IPS-18c (cell line): ENCODE data around the gene ABI3BP.

ENCODE experiments used
- H3K4me3 ChIP-seq: 2 replicates; pipeline ENCODE4 v1.7.0; 2013; ENCODE audit warnings: low read depth, mild to moderate bottlenecking, low read length, moderate library complexity; ENCODE audit not compliant: insufficient read depth
- H3K9me3 ChIP-seq: one replicate; pipeline ENCODE4 v1.6.1; 2013; ENCODE audit warnings: mild to moderate bottlenecking, low read length, moderate library complexity; ENCODE audit not compliant: control insufficient read depth, insufficient read depth

ABI3BP gene

DNA sequence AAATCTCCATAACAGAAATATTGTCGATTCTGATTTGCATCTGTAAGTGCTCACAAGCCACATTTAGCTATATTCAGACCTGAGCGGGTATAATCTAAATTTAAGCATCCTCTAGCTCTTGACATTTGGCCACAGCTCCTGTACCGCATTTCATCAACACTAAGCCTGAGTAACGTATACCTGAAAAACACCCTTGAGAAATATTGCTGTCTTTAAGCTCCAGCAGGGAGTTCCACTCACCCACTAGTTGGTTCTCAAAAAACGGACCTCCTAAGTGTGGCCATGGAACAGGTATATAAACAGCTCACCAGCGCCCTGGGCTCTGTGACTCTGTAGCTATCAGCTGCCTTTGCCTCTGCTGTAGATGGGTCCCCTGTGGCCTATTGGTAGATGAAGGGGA is 80.7 kb downstream of the ABI3BP start:
- Histone ChIP-seq H3K4me3 (no peak overlapping the region), H3K9me3 (no peaks in the 10 kb centered on the region)

DNA sequence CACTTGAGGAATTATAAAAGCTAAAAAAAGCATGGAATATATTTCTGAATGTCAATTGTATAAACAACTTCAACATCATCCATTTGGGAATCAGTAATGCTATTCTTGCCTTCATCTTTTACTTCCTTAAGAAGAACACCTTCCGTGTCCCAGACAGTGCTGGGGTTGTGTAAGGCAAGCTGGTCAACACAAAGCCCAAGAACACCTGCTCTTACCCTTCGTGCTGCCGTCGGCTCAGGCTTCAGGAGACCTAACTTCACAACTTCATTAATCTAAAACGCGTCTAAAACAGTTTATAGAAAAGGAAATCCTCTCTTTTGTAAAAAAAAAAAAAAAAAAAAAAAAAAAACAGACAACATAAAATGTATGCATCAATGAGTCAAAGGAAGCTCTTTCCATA is 81.3 kb downstream of the ABI3BP start:
- H3K9me3 ChIP-seq: no peaks in the 10 kb centered on the region
- H3K4me3 ChIP-seq: no peak overlapping the region

DNA sequence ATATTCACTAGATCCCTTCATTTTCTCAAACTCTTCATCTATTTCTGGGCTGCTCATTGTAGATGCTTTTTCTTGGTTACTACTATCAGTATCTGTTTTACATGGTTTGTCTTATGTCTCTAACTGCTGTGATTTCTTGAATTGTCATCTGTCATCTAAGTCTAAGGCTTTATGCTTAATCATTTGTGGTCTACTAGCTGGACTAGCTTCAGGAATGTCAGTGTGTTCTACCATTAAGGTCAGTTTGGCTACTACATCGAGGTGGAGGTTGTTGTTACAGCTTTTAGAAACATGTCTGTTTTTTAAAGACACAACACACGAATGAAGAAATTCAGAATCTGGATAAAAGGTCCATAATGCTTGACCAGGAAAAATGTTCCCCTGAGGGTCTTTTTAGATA is 82.2 kb downstream of the ABI3BP start:
- no peaks in the 10 kb centered on the region for H3K9me3 ChIP-seq
- no peak overlapping the region for H3K4me3 ChIP-seq

DNA sequence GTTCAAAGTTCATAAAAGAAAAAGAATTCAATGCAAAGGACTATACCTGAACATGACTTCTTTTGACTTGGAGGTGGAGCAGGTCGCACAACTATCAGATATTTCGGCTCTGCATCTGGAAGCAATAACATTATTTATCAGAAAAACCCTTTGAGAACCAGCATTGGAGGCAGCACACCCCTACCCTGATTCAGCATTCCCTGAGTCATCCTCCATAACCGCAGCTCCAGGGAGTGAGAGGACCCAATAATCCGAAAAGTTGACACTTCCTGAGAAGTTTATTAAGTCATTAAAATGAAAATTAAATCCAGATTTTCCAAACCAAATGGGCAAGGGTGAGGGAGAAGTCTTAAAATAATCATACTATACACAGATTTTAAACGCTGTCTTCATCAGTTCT is 90.6 kb downstream of the ABI3BP start:
- Histone ChIP-seq H3K4me3 (no peak overlapping the region), H3K9me3 (no peaks in the 10 kb centered on the region)

DNA sequence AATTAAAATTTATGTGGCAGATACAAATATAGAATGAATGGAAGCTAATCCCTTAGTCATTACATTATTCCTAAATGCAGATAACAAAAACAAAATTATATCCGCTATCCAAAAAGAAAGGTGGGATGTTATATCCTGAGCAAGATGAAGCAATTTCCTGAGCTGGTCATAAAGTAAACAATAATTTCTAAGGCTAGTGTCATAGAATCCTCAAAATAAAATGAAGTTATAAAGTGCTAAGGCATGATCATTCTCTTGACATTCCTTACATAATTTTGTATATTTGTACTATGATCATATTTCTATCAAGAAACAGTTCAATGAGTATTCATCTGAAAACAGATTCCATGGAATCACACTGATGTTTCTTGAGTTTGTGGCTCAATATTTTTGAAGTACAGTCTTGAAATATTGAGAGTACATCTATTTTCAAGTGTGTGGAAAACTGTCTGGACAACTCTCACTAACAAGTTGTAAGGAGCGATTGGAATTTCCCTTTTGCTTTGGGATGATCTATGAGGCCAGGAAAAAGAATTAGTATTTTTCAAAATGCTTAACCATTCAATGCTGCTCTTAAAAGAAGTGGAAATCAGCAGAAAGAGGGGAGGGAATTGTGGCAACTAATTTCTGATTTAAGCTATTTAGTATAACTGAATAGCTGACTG is 92.4 kb downstream of the ABI3BP start:
- no peak overlapping the region for H3K4me3 ChIP-seq

DNA sequence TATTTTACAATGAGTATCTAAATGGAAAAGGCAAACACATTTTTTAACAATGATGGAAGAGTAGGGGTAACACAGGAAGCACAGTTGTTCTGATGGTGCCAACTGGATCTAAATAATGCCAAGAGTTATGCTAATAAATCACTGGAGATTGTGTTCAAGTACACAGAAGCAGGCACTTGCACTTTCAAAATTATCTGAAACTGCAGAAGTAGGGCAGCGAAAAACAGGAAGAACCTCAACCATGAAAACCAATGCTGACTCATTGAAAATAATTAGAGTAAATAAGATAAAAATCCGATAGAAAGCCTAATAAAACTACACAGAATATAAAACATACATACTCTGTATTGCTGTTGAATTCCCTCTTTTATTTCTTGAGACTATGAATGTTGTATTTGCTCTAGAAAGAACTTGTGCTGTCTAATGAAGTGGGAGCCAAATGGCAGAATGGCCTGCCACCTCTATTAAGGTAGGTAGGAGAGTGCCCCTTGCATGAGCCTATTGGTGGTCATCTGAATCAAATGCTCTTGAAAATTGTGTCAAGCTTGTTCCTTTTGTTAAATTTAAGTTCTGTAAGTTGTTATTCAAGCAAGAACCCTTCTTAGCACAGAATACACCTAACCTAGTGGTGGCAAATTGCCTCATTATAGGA is 93.7 kb downstream of the ABI3BP start:
- Histone ChIP-seq H3K9me3 (no peaks in the 10 kb centered on the region), H3K4me3 (no peak overlapping the region)

More for the DNA sequence above, 92.4 kb downstream of the ABI3BP start:
- H3K9me3 ChIP-seq: no peaks in the 10 kb centered on the region

DNA sequence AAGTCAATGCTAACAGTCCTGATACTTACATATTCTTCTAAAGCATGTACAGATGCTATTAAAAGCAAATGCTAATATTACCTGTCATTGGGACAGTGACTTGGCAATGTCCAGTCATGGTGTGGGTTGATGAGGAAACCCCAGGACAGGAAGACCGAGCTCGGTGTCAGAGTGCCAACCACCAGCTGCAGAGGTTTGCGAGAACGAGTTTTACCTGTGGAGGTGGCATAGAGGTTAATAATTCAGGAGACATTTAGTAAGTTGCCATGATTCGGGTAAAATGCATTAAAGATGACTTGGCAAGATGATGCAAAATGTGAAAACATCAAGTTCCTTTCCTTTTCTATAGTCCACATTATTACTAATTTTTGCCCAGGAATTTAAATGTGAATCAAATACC is 94.5 kb downstream of the ABI3BP start:
- H3K9me3 ChIP-seq: no peaks in the 10 kb centered on the region
- H3K4me3 ChIP-seq: no peak overlapping the region

DNA sequence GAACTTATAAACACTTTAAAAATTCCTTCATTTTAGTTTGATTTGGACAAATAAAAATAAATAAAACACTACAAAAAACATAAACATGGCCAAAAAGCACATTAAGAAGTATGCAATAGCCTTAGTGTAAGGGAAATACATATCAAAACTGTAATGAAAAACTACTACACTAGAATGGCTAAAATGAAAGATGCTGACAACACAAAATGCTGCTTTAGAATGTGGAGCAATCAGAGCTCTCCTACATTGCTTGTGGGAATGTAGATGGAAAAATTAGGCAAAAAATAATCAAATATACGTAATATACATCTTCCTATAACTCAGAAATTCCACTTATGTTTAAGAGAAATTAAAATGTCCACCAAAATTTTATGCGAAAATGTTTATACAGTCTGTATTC is 96.2 kb downstream of the ABI3BP start:
- Histone ChIP-seq H3K9me3 (no peaks in the 10 kb centered on the region), H3K4me3 (no peak overlapping the region)

DNA sequence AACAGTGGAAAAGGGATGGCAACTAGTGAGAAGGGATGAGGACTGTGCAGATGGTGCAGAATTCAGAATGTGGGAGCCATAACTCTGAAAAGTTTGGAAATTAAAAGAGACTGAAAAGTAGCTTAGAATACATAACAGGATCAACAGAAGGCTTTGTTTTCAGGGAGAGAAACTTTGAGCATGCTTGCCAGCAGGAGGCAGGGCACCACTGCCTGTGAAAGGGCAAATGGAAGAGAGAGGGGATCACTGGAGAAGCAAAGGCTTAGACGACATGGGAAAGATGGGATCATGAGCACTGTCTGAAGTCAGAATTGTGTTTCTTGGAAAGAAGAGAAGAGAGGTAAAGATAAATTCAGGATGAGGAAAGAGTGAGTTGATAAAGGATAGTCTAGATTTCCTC is 99.6 kb downstream of the ABI3BP start:
- Histone ChIP-seq H3K4me3 (no peak overlapping the region), H3K9me3 (no peaks in the 10 kb centered on the region)

DNA sequence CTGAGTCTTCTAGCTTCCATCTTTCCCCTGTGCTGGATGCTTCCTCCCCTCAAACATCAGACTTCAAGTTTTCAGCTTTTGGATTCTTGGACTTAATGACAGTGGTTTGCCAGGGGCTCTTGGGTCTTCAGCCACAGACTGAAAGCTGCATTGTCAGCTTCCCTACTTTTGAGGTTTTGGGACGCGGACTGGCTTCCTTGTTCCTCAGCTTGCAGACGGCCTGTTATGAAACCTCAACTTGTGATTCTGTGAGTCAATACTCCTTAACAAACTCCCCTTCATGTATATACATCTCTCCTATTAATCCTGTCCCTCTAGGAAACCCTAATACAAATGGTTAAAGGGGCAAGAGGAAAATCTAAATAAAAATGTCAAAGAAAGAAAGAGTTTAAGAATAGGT is 100.1 kb downstream of the ABI3BP start:
- Histone ChIP-seq H3K9me3 (no peaks in the 10 kb centered on the region), H3K4me3 (no peak overlapping the region)

DNA sequence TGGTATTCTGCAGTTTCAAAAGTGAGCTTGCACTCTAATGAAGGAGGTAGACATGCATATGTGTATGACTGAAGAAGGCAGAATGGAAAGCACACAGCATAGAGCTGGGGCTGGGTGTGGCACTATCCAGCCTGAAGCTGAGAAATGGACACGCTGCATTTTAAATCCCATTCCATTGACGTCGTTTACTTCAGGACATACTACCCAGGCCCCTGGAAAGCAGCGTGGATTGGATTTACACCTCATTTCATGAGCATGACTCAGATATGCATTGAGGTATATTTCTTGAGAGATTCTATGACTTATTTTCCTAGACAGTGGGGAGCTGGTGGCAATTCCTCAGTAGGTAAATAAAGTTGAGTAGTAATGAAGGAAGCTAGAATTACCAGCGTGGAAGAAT is 101.4 kb downstream of the ABI3BP start:
- H3K4me3 ChIP-seq: no peak overlapping the region

DNA sequence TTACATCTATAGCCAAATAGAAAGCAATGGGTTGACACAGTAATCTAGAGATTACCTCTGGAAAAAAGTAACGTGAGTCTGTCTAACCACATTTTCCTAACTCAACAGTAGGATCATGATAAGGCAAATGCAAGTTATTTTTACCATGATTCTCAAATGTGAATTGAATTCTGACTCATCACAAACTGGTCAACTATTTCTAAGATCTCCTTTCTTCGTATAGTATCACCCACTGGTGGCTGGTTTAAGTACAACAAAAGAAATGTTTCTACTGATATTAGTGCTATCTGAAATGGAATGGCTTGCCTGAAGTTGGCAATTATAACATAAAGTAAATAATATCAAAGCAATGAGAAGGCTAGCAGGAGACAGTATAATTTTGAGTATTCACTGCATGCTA is 102.2 kb downstream of the ABI3BP start:
- Histone ChIP-seq H3K9me3 (no peaks in the 10 kb centered on the region), H3K4me3 (no peak overlapping the region)

More for the DNA sequence above, 101.4 kb downstream of the ABI3BP start:
- H3K9me3 ChIP-seq: no peaks in the 10 kb centered on the region

DNA sequence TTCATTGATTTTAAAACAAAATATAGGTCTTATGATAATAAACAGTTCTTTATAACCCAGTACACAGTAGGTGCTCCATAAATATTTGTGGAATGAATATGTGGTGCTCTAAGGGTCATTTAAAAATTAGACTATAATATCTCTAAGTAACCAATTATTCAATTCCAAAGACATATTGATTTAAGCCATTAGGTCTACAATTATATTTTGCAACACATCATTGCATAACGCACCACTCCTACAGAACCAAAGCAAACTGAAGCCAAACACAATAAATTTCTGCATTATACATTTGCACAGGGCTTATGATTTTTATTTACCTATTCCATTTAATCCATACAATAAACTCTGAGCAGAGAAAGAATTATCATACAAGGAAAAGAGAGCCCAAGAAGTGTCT is 104.3 kb downstream of the ABI3BP start:
- no peak overlapping the region for H3K4me3 ChIP-seq
- H3K9me3 ChIP-seq: no peaks in the 10 kb centered on the region

DNA sequence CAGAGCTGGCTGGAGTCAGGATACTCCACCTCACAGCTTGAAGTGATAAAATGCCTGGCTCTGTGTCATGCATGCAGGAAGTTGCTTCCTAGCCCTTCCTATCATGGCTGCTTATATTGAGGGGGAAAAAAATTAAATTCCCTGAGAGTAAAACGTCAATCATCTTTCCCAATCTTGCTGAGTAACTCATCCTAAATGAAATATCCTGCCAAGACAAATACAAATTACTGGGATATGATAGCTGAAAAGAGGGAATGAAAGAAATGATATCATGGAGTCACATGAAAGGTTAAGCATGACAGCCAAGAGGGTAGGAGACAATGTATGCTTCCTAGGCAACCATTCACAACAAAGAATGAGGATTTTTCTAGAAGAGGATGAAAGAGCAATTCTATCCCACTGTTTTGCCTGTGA is 110.6 kb downstream of the ABI3BP start:
- no peak overlapping the region for H3K4me3 ChIP-seq
- H3K9me3 ChIP-seq: no peaks in the 10 kb centered on the region

DNA sequence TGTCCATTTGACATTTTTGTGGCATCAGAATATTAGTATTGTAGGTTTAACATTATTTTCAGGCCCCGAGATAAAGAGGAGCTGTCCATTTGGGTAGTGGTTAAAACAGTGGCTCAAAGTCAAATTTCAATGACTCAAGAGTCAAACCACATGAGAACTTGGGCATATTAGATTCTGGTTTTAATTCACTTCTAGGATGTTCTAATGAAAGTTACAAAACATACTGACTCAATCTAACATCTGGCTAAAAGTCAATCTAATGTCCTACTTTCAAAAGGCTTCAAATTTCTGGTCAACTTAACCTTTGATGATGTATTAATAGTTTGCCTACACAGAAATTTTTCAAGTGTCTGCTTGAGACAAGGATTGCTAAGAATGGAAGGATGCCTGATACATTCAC is 112.4 kb downstream of the ABI3BP start:
- no peaks in the 10 kb centered on the region for H3K9me3 ChIP-seq
- no peak overlapping the region for H3K4me3 ChIP-seq

DNA sequence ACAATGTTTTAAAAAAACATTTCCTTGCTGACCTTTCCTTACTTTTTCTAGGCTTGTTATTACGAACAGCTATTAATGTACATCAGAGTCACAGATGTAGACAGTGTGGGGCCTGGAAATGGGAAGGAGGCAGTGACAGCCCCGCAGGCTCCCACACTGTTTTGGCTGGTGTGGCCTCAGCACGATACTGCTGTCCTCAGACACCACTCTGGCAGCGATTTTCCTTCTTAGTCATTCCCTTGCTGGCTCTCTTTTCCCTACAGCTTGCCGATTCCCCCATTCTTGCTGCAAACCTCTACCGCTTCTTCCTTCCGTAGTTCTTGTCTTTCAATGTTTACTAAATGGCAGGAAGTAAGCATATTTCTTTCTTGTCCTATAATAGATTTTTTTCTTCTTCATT is 113.1 kb downstream of the ABI3BP start:
- Histone ChIP-seq H3K4me3 (no peak overlapping the region), H3K9me3 (no peaks in the 10 kb centered on the region)

DNA sequence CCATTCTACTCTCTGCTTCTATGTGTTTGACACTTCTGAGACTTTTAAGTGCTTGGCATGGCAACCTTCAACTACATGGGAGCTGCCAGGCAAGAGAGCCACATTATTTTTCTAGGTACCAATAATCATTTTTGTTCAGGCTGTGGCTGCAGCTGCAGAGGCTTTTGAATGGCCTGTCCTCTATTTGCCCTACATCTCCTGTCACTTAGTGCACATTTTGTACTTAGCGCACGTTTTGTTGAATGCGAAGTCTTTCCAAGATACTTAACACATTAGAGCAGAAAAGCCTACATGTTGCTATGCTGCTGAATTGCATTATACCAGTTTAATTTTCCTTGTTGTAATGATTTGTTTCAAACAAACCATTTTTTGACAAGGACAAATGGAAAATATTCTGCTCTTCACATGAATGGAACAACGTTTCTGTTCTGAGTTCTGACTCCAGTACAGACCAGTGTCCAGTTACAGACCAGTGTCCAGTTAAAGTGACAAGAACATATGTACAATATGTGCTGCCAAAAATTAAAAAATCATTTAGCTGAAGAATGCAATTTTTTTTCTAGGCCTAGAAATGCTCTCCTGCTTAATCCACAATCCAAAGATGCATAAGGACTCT is 113.9 kb downstream of the ABI3BP start:
- H3K9me3 ChIP-seq: no peaks in the 10 kb centered on the region
- H3K4me3 ChIP-seq: no peak overlapping the region

DNA sequence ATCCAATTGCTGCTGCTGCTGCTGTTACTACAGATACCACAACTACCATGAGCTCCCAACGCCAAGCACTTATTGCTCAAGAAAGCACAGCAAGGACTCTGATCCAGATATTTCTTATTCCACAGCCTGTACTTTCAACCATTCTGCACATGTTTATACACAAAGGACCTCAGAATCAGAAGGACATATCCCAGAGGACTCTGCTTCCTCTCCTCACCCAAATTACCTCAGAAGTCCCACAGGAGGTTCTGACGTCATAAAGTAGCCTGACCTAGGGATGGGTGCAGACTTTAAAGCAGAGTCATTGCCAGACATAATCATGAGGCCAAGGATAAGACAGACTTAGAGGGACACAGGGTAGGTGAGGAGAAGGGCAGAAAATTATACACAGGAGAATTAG is 115.9 kb downstream of the ABI3BP start:
- no peaks in the 10 kb centered on the region for H3K9me3 ChIP-seq
- no peak overlapping the region for H3K4me3 ChIP-seq
